ENCODE data around the gene CDK13.

DNA sequence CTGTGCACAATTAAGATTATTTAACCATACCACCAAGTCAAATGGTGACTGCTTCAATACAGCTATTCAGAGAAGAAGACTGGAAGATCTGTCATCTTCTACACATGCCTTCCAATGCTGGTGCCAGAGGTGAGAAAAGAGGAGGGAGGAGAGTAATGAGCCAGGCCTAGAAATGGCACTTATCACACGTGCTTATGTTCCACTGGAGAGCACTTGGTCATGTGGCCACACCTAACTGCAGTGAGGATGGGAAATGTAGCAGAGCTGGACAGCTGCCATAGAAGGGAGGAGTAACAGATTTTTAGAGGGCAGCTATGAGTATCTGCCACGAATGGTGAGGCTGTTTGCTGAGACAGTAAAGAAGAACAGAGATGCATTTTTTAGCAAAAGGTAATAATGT lies 107.2 kb downstream of the CDK13 start:
- TF ChIP-seq RAD21 (IDR thresholded peaks at IDR 0.05; ENCODE audit: low read depth), result no peak
- TF ChIP-seq NFIC (IDR thresholded peaks at IDR 0.05), result no peak
- no peak for TF ChIP-seq CEBPB (IDR thresholded peaks at IDR 0.05)
- TF ChIP-seq YY1 (IDR thresholded peaks at IDR 0.05; ENCODE audit: low read depth), result no peak
- TF ChIP-seq EP300 (IDR thresholded peaks at IDR 0.05; ENCODE audit: borderline replicate concordance), result no peak
- TF ChIP-seq, protein P1, sequence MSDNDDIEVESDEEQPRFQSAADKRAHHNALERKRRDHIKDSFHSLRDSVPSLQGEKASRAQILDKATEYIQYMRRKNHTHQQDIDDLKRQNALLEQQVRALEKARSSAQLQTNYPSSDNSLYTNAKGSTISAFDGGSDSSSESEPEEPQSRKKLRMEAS (IDR thresholded peaks at IDR 0.05), result peak; percentile 62

Data from Ishikawa (cell line).